NCI-H446 (cell line): ENCODE results near the gene LRRC18.
A peak's percentile ranks its signal among the peaks of the same experiment; 100 is the strongest.

ENCODE experiments used
- DNase-seq, 2 experiments: peaks; one replicate each; lab custom pipeline; 2025; lab: John Stamatoyannopoulos, UW

The LRRC18 gene

GRCh38 chr10:48907730-48908129, 31.9 kb downstream of the LRRC18 start:
- no peak for DNase-seq

- DNase-seq, result no peak
Measured at GRCh38 chr10:48906841-48907240, 32.8 kb downstream of the LRRC18 start.

GRCh38 chr10:48905311-48905710, 34.3 kb downstream of the LRRC18 start:
- DNase-seq, result no peak

GRCh38 chr10:48904861-48905260, 34.8 kb downstream of the LRRC18 start:
- DNase-seq, result no peak

GRCh38 chr10:48903151-48903550, 36.5 kb downstream of the LRRC18 start:
- no peak for DNase-seq

GRCh38 chr10:48902096-48902495, 37.5 kb downstream of the LRRC18 start:
- no peak for DNase-seq

GRCh38 chr10:48901319-48901718, 38.3 kb downstream of the LRRC18 start:
- no peak for DNase-seq

- no peak for DNase-seq
Measured at GRCh38 chr10:48900371-48900801, 39.3 kb downstream of the LRRC18 start.

- no peak for DNase-seq
Measured at GRCh38 chr10:48899781-48900180, 39.9 kb downstream of the LRRC18 start.

GRCh38 chr10:48898426-48898825, 41.2 kb downstream of the LRRC18 start:
- no peak for DNase-seq

GRCh38 chr10:48897441-48897790, 42.2 kb downstream of the LRRC18 start:
- DNase-seq, result no peak

- DNase-seq, result no peak
Measured at GRCh38 chr10:48896756-48897440, 42.7 kb downstream of the LRRC18 start.

- DNase-seq, result no peak
Measured at GRCh38 chr10:48895803-48896195, 43.8 kb downstream of the LRRC18 start.

- no peak for DNase-seq
Measured at GRCh38 chr10:48894911-48895802, 44.5 kb downstream of the LRRC18 start.

- DNase-seq, result no peak
Measured at GRCh38 chr10:48890888-48891850, 48.5 kb downstream of the LRRC18 start.

GRCh38 chr10:48887982-48888381, 51.7 kb downstream of the LRRC18 start:
- no peak for DNase-seq

GRCh38 chr10:48885376-48885775, 54.3 kb downstream of the LRRC18 start:
- peak in 1 of 2 experiments; percentile 6 for DNase-seq

- no peak for DNase-seq
Measured at GRCh38 chr10:48884179-48885045, 55.2 kb downstream of the LRRC18 start.

GRCh38 chr10:48883701-48884100, 55.9 kb downstream of the LRRC18 start:
- no peak for DNase-seq

- no peak for DNase-seq
Measured at GRCh38 chr10:48882881-48883280, 56.8 kb downstream of the LRRC18 start.

GRCh38 chr10:48881937-48882336, 57.7 kb downstream of the LRRC18 start:
- no peak for DNase-seq
